ENCODE measurements around the gene PRDM16.

PRDM16 gene

GRCh38 chr1:3440300-3440681 is 371.3 kb downstream of the PRDM16 start:
- Histone ChIP-seq H3K4me3 (ENCODE audit: low read depth in 1 of 2, low read length in 2 of 2) (no peak overlapping the region), H3K9me3 (ENCODE audit: insufficient read depth, low read length, severe bottlenecking) (no peaks in the 10 kb centered on the region), H3K4me1 (ENCODE audit: insufficient read depth, low read length) (no peaks in the 10 kb centered on the region), H3K36me3 (ENCODE audit: insufficient read depth, low read length) (no peaks in the 10 kb centered on the region), H3K9ac (ENCODE audit: low read depth, low read length) (no peak overlapping the region), H4K20me1 (ENCODE audit: insufficient read depth, low read length) (no peaks in the 10 kb centered on the region), H2AFZ (ENCODE audit: low read depth, low read length) (no peak overlapping the region), H3K4me2 (ENCODE audit: insufficient read depth, low read length) (no peak overlapping the region), H3K27me3 (ENCODE audit: insufficient read depth, low read length, poor library complexity) (no peaks in the 10 kb centered on the region), H3K79me2 (ENCODE audit: insufficient read depth, low read length) (no peaks in the 10 kb centered on the region), H3K27ac (ENCODE audit: low read length) (no peak overlapping the region)
- DNase-seq (no peak), ATAC-seq (ENCODE audit: insufficient read depth, low read depth) (no peak)
- TF ChIP-seq CTCF (IDR thresholded peaks at IDR 0.05; ENCODE audit: borderline replicate concordance, extremely low read depth, low read length, poor library complexity, severe bottlenecking) (no peak), EZH2 (IDR thresholded peaks at IDR 0.05; ENCODE audit: borderline replicate concordance, low read depth, low read length, severe bottlenecking) (no peak)

DNA sequence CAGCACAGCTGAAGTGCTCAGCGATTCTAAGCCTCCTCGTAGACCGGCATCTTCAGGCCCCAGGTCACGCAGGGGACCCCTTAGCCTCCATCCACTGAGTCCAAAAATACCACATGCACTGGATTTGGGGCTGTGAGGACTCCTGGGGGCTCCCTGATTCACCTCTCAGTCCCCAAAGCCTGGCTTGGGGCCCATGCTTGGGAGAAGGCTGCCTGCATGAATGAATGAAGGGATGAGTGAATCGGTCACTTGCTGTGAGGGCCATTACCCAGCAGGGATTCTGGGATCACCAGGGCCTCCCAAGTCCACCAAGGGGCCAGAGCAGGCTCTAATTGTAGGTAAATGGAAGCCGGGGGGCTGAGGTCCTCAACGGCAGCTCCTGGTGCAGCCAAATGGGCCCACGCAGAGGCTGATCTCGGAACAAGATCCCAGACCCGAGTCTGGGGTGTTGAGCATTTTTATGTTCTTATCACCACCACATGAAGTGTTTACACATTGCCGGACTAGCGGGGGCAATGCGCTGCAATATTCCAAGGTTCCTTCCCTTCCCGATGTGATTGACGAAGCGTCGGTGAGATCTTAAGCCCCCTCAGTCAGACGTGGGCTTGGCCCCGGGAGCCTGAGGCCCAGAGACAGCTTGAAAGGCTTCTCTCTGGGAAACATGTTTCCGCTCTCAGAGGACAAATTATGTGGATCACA is 371.9 kb downstream of the PRDM16 start:
- Histone ChIP-seq H3K4me2 (ENCODE audit: insufficient read depth, low read length) (no peak overlapping the region), H3K36me3 (ENCODE audit: insufficient read depth, low read length) (no peaks in the 10 kb centered on the region), H3K9ac (ENCODE audit: low read depth, low read length) (no peak overlapping the region), H4K20me1 (ENCODE audit: insufficient read depth, low read length) (no peaks in the 10 kb centered on the region), H3K9me3 (ENCODE audit: insufficient read depth, low read length, severe bottlenecking) (no peaks in the 10 kb centered on the region), H2AFZ (ENCODE audit: low read depth, low read length) (no peak overlapping the region), H3K27me3 (ENCODE audit: insufficient read depth, low read length, poor library complexity) (no peaks in the 10 kb centered on the region), H3K79me2 (ENCODE audit: insufficient read depth, low read length) (no peaks in the 10 kb centered on the region), H3K4me3 (ENCODE audit: low read depth in 1 of 2, low read length in 2 of 2) (no peak overlapping the region), H3K4me1 (ENCODE audit: insufficient read depth, low read length) (no peaks in the 10 kb centered on the region), H3K27ac (ENCODE audit: low read length) (no peak overlapping the region)
- no peak for DNase-seq
- TF ChIP-seq EZH2 (IDR thresholded peaks at IDR 0.05; ENCODE audit: borderline replicate concordance, low read depth, low read length, severe bottlenecking): no peak
- no peak for TF ChIP-seq CTCF (IDR thresholded peaks at IDR 0.05; ENCODE audit: borderline replicate concordance, extremely low read depth, low read length, poor library complexity, severe bottlenecking)
- ATAC-seq (ENCODE audit: insufficient read depth, low read depth): no peak

DNA sequence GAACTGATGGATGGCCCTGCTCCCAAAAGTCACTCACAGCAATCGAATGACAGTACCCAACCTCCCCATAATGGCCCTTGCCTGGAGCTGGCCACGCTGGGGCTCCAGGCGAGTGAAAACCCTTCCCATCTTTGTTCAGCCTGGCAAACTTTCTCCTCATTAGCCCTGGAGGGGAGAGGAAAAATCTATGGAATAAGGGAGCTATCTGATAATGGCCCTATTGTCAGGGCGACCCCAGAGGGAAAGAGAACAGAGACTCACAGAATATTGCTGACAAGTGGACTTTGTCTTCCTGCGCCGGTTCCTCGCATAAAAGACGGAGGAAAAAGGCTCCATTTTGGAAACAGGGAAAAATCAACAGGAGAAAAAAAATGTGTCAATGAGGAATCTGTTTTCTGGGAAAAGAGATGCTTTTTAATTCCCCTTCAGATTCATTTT is 372.4 kb downstream of the PRDM16 start:
- no peak for TF ChIP-seq CTCF (IDR thresholded peaks at IDR 0.05; ENCODE audit: borderline replicate concordance, extremely low read depth, low read length, poor library complexity, severe bottlenecking)
- no peak for TF ChIP-seq EZH2 (IDR thresholded peaks at IDR 0.05; ENCODE audit: borderline replicate concordance, low read depth, low read length, severe bottlenecking)

More for the DNA sequence above, 372.4 kb downstream of the PRDM16 start:
- ATAC-seq (ENCODE audit: insufficient read depth, low read depth) (no peak), DNase-seq (no peak)
- H3K27ac ChIP-seq (ENCODE audit: low read length): no peak overlapping the region
- H3K9me3 ChIP-seq (ENCODE audit: insufficient read depth, low read length, severe bottlenecking): no peaks in the 10 kb centered on the region
- no peaks in the 10 kb centered on the region for H3K4me1 ChIP-seq (ENCODE audit: insufficient read depth, low read length)
- no peak overlapping the region for H3K4me2 ChIP-seq (ENCODE audit: insufficient read depth, low read length)
- H2AFZ ChIP-seq (ENCODE audit: low read depth, low read length): no peak overlapping the region
- H3K27me3 ChIP-seq (ENCODE audit: insufficient read depth, low read length, poor library complexity): no peaks in the 10 kb centered on the region
- H3K79me2 ChIP-seq (ENCODE audit: insufficient read depth, low read length): no peaks in the 10 kb centered on the region
- no peaks in the 10 kb centered on the region for H3K36me3 ChIP-seq (ENCODE audit: insufficient read depth, low read length)
- H3K4me3 ChIP-seq (ENCODE audit: low read depth in 1 of 2, low read length in 2 of 2): no peak overlapping the region
- H4K20me1 ChIP-seq (ENCODE audit: insufficient read depth, low read length): no peaks in the 10 kb centered on the region
- no peak overlapping the region for H3K9ac ChIP-seq (ENCODE audit: low read depth, low read length)
